GM08714 (cell line): ENCODE results near the gene FAF1.
"Not testable (repeated sequence)": the region's sequence is repeated elsewhere in the genome, so short reads cannot be mapped to it uniquely, and the experiment has no call there.

Source experiments
- H3K4me3 ChIP-seq: fragments of 200-500 bp; sonication (Bioruptor generic); 2 replicates; pipeline ENCODE4 v1.5.1; 2014; ENCODE audit warnings: mild to moderate bottlenecking, low read length, inconsistent platforms
- ZNF274 ChIP-seq: IDR thresholded peaks from 2 replicates; pipeline ENCODE4 v1.6.1; 2012; ENCODE audit warnings: mild to moderate bottlenecking, low read depth, low read length

Gene FAF1

DNA sequence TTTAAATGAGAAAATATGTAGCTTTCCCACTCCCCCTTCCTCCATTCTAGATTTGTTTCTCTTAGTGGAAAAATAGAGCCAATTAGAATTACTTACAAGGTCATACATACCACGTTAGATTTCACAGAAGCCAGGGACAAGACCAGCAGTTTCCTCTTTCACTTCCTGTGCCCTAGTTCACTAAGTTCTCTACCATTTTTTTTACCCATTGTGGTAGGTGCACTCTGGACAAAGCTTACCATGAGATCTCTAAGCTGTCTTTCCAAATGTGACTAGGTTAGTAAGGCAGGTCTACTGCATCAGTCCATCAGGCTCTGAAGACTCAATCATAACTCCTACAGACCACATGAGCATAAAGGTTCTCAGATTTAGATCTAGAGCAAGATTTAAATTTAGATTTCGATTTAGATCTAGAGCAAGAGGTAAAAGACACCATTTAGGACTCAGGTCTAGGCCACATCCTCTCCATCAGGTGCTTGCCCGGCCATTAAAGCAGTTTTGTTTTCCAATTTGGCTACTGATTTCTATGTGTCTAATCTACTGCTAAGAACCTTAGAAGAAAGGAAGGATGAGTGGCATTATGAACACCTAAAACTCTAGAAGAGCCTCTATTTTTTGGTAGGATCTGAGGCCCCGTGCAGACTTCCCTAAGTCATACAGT, 235.3 kb downstream of the FAF1 start:
- H3K4me3 ChIP-seq: no peak overlapping the region
- TF ChIP-seq ZNF274: no peak

DNA sequence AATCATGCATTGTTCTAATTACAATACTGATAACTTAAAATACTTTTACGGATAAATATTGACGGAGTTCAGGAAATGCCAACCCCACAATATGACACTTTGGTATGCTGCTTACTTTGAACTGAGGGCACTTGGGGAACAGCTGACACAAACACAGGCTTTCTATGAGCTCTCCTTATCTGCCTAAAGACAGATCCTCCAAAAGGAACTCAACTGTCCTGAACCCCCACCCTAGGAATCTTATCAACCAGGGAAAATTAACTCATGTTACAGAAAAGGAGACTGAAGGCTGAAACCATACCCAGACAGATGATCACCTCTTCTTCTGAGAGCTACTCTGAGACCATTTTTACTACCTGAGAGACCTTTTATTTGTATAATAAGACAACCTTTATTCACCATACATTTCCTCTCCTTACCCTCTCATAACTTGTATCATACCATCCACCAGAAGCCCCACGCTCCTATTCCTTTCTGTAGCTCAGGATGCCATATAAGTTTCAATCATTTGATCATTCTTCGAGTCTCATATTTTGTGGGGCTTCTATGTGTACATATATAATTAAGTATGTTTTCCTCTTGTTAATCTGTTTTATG, 239.5 kb downstream of the FAF1 start:
- H3K4me3 ChIP-seq: no peak overlapping the region
- no peak for TF ChIP-seq ZNF274

DNA sequence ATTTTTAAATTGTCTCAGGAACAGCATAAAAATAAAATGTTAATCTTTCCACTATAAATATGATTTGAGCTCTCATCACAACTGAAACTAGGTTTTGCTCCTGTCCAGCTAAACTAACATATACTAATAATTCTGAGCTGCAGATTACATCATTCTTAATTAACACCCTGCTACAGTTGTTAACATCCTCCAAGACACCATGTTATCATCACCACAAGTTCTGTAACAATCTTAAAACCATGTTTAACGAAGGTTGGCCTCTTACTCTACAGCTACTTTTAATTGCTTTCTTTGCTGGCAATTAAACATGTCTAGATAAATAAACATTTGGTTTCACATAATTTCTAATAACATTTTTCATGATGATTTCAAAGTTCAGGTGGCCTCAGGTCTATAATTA, 240.9 kb downstream of the FAF1 start:
- no peak overlapping the region for H3K4me3 ChIP-seq
- no peak for TF ChIP-seq ZNF274

DNA sequence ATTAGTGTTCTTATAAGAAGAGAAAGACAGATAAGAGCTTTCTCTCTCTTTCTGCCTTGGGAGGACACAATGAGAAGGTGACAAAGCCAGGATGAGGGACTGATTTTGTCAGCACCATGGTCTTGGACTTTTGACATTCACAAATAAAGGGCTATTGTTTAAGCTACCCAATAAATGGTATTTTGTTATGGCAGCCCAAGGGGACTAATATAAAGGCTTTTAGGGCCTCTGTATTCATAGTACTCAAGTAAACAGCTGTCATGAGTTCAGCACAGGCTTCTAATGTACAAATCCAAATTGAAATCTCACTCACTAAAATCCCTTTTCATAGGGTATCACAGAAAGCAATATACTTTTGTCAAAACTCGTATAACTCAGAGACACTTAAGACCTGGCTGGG, 242.7 kb downstream of the FAF1 start:
- no peak overlapping the region for H3K4me3 ChIP-seq

DNA sequence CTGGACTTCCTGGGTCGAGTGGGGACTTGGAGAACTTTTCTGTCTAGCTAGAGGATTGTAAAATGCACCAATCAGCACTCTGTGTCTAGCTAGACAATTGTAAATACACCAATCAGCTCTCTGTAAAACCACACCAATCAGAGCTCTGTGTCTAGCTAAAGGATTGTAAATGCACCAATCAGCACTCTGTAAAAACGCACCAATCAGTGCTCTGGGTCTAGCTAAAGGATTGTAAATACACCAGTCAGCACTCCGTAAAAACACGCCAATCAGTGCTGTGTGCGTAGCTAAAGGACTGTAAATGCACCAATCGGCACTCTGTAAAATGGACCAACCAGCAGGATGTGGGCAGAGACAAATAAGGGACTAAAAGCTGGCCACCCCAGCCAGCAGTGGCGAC, 243.6 kb downstream of the FAF1 start:
- not testable (repeated sequence) for H3K4me3 ChIP-seq

More for the DNA sequence above, 242.7 kb downstream of the FAF1 start:
- no peak for TF ChIP-seq ZNF274

DNA sequence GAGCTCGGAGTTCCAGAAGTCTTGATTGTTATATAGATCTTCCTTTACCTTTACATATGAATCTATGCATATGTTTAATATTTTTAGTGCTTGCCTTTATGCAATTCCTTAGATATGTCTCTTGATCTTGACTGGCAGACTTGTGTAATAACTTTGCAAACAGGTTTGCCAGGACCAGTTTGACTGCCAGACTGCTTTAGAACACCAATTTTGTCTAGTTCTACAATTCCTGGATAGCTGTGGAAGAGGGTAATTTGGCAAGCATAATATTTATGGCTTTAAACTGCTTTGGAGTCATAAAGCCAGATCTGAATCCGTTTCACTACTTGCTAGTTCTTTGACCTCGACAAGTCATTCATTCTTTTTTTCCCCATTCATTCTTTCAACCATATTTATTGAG, 250.0 kb downstream of the FAF1 start:
- no peak for TF ChIP-seq ZNF274
- H3K4me3 ChIP-seq: no peak overlapping the region

DNA sequence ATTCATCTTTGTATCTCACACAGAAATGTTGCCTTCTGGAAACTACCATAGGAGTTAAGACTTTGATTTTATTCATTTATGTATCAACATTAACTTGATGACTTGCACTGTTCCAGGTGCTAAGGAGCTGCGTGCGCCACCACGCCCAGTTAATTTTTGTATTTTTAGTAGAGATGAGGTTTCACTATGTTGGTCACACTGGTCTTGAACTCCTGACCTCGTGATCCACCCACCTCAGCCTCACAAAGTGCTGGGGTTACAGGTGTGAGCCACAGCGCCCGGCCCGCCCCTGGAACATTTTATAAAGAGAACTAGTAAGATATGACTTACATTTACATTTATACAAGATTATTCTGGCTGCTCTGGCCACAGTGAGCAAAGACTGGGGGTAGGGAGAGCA, 252.2 kb downstream of the FAF1 start:
- H3K4me3 ChIP-seq: no peak overlapping the region
- no peak for TF ChIP-seq ZNF274

DNA sequence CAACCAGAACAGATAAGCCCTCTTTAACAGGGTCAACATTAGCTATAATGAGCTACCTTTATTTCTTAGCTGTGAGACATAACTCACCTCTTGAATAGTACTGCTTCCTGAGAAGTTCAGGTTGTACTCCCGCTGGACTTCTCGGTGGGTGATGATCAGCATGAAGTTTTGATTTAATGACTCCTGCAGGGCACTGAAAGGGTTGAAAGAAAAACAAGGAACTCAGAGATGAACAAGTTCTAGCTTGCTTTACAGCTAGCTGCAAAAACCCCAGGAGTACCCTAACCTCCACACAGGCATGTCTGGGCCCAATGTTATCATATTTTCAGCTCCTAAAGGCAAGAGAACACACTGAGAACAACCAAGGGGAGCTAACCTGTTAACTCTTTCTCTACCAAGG, 254.4 kb downstream of the FAF1 start:
- no peak overlapping the region for H3K4me3 ChIP-seq
- no peak for TF ChIP-seq ZNF274

DNA sequence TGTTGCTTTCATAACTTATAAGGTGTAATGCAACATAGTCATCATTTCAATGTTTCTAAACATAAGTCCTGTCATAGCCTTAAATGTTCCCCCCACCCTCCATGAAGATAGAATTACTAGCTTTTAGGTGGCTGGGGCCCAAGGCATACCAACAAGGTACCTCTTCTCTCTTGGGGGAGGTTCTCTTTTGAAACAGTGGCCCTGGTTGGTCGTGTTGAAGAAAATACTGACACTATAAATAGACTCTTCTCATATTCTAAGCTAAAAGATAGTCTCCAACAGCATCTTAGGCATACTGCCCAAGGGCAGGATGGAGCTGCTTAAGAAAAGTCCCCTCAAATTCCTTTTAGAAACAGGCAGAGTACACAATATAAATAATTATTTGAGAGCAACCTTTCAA, 255.0 kb downstream of the FAF1 start:
- H3K4me3 ChIP-seq: no peak overlapping the region
- no peak for TF ChIP-seq ZNF274

DNA sequence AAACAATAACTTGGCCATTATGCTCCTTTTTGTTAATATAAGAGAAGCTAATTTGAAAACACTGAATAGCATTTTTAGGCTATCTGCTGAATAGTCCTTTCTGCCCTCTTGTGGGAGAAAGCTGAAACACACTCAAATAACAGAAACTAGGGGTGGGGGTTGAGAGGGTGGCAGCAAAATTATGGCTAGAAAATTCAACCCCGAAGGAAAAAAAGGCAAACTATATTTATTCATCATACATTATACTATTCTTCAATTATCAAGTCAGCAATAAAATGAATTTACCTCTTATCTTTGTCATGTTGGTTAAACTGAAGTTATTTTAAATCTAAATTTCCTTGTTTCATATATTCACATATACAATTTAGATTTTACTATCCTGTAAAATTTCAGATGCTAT, 255.9 kb downstream of the FAF1 start:
- TF ChIP-seq ZNF274: no peak
- H3K4me3 ChIP-seq: no peak overlapping the region

DNA sequence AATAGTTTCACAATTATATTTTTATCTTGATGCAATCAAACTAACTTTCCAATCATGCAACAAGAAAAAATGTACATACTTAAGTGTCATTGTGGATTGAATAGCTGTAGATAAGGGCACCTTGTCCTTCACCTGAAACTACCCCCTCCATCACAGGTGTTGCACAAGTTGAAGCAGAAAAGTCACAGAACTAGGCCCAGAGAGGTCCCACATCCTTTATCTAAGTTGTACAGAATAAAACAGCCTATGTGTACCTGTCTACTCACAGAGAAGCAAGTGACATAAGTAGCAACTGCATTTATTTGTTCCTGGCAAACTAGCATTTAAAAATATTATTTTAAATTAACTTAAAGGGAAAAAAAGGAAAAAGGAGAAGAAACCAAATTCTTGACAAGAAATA, 256.8 kb downstream of the FAF1 start:
- H3K4me3 ChIP-seq: no peak overlapping the region
- TF ChIP-seq ZNF274: no peak

DNA sequence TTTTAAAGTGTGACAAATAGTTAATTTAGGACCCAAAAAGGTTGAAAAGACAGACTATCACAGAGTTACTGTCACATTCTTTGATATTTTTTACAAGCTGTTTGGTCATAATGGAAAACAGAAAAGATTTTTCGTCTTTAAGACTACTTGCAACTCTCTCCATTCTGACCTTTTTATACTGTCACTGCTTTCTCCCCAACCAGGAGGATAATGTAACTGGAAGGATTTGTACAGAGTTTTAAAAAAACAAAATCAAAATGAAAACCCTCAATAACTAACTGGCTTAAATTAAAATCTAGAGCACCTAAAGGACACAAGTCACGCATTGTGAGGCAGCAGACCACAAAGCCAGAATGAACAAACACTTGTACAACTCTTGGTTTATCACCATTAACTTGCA, 257.7 kb downstream of the FAF1 start:
- H3K4me3 ChIP-seq: no peak overlapping the region
- no peak for TF ChIP-seq ZNF274

DNA sequence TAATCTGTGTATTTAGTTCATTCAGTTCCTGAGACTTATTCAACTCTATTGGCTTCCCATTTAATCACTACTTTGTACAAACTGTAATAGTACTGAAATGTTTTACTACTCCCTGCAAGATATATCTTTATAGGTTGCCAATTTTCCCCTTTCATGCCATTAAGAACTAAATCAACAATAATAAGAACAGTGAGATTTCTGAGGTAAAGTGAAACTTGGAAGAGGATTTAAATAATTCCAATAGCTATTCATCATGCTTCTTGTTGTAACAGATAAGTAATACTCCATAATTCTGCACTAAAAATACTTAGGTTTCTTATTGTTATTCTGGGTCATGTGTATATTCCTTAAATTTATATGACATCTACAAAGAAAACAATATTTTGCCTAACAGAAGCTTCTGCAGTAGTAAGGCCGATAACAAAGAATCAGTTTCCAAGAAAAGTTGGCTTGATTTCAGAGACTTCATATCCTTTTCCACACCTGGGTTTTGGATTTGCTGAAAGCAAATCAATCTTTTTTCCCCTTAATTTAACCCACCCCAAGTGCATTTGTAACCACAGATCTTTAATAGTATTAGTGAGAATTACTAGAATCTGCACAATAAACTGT, 258.3 kb downstream of the FAF1 start:
- TF ChIP-seq ZNF274: no peak
- H3K4me3 ChIP-seq: no peak overlapping the region

DNA sequence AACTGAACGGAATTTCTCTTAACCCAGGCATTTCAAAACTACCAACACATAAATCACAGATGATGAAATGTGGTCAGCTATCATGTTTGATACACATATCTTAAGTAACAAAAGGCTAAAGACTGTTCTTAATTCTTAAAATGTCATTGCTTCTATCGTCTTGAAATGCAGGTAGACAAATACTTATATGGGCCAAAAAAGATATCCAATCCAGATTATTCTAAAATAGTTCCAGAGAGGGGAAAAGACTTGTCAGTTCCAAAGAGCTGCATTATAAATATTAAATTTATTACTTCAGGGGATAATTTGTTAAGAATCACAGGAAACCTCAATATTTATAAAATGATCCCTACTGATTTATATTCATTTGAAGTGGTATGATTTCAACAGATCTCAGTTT, 259.4 kb downstream of the FAF1 start:
- no peak overlapping the region for H3K4me3 ChIP-seq
- TF ChIP-seq ZNF274: no peak

DNA sequence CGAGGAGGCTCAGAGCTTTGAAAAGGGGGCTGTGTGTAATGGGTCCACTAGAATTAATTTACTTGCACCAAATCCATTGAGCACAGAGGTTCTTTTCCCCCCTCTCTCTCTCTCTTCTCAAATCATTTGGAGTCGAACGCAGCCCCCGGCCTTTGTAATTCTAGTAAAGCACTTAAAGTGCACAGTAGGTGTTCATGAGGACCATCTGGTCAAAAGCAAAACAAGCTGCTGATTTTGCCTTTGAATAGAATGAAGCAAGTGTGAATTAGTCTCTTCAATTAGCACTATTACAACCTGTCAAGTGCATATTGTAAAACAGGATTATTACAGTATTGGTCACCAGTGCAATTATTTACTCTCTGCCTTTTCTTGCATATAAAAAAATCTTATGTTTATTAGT, 259.9 kb downstream of the FAF1 start:
- H3K4me3 ChIP-seq: no peak overlapping the region

More for the DNA sequence above, 259.9 kb downstream of the FAF1 start:
- TF ChIP-seq ZNF274: no peak
